K562 (cell line): ENCODE data around the gene RACK1. TPM values are rescaled to one million over a fixed set of nuclear protein-coding genes. Genes with fewer than 3 reads are reported as not detected.

Source experiments
- ETV6 ChIP-seq, 3 experiments: fragments of 150-350 bp in 1 of 3; sonication (generic) in 1 of 3; formaldehyde crosslinking in 1 of 3; IDR thresholded peaks; 2 replicates each; pipeline versions ENCODE4 v1.6.1 to v1.8.0; 2014 to 2022; ENCODE audit warnings: borderline replicate concordance in 2 of 3, low read depth in 2 of 3, antibody characterized with exemption in 1 of 3, low read length in 1 of 3, mild to moderate bottlenecking in 1 of 3, missing genetic modification reagents in 1 of 3
- FOXP1 ChIP-seq: sonication (generic); formaldehyde crosslinking; IDR thresholded peaks from 2 replicates; pipeline ENCODE4 v1.8.0; 2022; ENCODE audit warnings: mild to moderate bottlenecking, missing genetic modification reagents
- OTX1 ChIP-seq: fragments of 450-650 bp; formaldehyde crosslinking; IDR thresholded peaks from 2 replicates; pipeline ENCODE4 v1.4.0; 2022; ENCODE audit warnings: mild to moderate bottlenecking
- PHB ChIP-seq: fragments of 250-450 bp; sonication (Bioruptor Pico); IDR thresholded peaks from 2 replicates; pipeline ENCODE4 v1.5.0; 2021
- SMARCE1 ChIP-seq: fragments of 450-650 bp; IDR thresholded peaks from 2 replicates; pipeline ENCODE4 v1.7.1; 2016; ENCODE audit warnings: mild to moderate bottlenecking
- SUPT5H ChIP-seq: fragments of 450-650 bp; IDR thresholded peaks from 2 replicates; pipeline ENCODE4 v1.6.1; 2016
- TARDBP ChIP-seq: fragments of 450-650 bp; IDR thresholded peaks from 2 replicates; pipeline ENCODE4 v1.6.1; 2016
- ZBTB7A ChIP-seq: IDR thresholded peaks from 2 replicates; pipeline ENCODE4 v1.6.1; 2011; ENCODE audit warnings: low read depth, mild to moderate bottlenecking, low read length, moderate library complexity, borderline replicate concordance; ENCODE audit not compliant: control insufficient read depth
- ZNF263 ChIP-seq: sonication (generic); formaldehyde crosslinking; IDR thresholded peaks from 2 replicates; pipeline ENCODE4 v1.8.0; 2022; ENCODE audit warnings: mild to moderate bottlenecking, missing genetic modification reagents, borderline replicate concordance
- polyA plus RNA-seq, 8 experiments: library from polyadenylated mRNA; depleted of rRNA in 4 of 8; stranded (reverse) in 5 of 8; unstranded in 3 of 8; fragments of >200 nt; fragmentation: Nextera tagmentation in 2 of 8; fragmentation: Illumina TruSeq in 1 of 8; extraction: Ambion mirVana in 2 of 8; extraction: Trizol in 1 of 8; gene quantifications; 2 replicates each; pipeline versions ENCODE4 v1.2.1 to v1.2.3, GENCODE V29; 2011 to 2014; ENCODE audit warnings: inconsistent platforms in 1 of 8, missing spikeins in 1 of 8
- total RNA-seq, 7 experiments: library from RNA; depleted of rRNA in 6 of 7; stranded (reverse); fragments of >200 nt in 6 of 7; fragmentation: Illumina TruSeq in 2 of 7; extraction: Trizol in 2 of 7; gene quantifications; 2 replicates each; pipeline versions ENCODE4 v1.2.1 to v1.2.3, GENCODE V29; 2011 to 2021; ENCODE audit warnings: low replicate concordance in 1 of 7
- TF ChIP-seq, protein P1 (sequence below): fragments of 200-800 bp; sonication (Bioruptor generic); IDR thresholded peaks from 2 replicates; pipeline ENCODE4 v1.6.1; 2017; ENCODE audit warnings: missing genetic modification characterization, missing compliant biosample characterization
- TF ChIP-seq, protein P2 (sequence below): fragments of 450-650 bp; IDR thresholded peaks from 2 replicates; pipeline ENCODE4 v1.6.1; 2016; ENCODE audit warnings: low read depth
- TF ChIP-seq, protein P3 (sequence below): fragments of 450-650 bp; formaldehyde crosslinking; IDR thresholded peaks from 2 replicates; pipeline ENCODE4 v1.4.0; 2020; ENCODE audit warnings: mild to moderate bottlenecking, moderate library complexity
- TF ChIP-seq, protein P4 (sequence below): sonication (generic); formaldehyde crosslinking; IDR thresholded peaks from 2 replicates; pipeline ENCODE4 v1.8.0; 2022; ENCODE audit warnings: mild to moderate bottlenecking, low read depth, missing genetic modification reagents

The RACK1 gene
- total and polyA plus RNA-seq, 9 of the 15 experiments (the other 6 are each of a cell fraction or from before 2014, with no cell fraction given) = 2,303 to 5,311 (median 3,833) TPM

DNA sequence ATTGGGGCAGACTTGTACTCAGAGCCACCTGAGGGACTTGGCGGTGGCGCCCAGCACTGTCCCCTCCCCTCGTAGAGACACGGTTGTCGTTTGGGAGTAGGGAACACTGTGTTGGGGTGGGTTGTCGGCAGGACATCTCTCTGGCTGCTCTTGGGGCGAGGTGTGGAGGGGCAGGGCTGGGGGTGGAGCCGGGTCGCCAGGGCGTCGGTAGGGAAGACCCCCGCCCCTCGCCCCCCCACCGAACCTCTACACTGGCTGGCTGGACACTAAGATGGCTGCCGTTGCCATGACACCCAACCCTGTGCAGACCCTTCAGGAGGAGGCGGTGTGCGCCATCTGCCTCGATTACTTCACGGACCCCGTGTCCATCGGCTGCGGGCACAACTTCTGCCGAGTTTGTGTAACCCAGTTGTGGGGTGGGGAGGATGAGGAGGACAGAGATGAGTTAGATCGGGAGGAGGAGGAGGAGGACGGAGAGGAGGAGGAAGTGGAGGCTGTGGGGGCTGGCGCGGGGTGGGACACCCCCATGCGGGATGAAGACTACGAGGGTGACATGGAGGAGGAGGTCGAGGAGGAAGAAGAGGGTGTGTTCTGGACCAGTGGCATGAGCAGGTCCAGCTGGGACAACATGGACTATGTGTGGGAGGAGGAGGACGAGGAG is 19.8 kb downstream of the RACK1 start (continued):
- TF ChIP-seq, protein P1, sequence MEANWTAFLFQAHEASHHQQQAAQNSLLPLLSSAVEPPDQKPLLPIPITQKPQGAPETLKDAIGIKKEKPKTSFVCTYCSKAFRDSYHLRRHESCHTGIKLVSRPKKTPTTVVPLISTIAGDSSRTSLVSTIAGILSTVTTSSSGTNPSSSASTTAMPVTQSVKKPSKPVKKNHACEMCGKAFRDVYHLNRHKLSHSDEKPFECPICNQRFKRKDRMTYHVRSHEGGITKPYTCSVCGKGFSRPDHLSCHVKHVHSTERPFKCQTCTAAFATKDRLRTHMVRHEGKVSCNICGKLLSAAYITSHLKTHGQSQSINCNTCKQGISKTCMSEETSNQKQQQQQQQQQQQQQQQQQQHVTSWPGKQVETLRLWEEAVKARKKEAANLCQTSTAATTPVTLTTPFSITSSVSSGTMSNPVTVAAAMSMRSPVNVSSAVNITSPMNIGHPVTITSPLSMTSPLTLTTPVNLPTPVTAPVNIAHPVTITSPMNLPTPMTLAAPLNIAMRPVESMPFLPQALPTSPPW (CRISPR knock-in tag) = peak; percentile 56
- TF ChIP-seq, protein P2, sequence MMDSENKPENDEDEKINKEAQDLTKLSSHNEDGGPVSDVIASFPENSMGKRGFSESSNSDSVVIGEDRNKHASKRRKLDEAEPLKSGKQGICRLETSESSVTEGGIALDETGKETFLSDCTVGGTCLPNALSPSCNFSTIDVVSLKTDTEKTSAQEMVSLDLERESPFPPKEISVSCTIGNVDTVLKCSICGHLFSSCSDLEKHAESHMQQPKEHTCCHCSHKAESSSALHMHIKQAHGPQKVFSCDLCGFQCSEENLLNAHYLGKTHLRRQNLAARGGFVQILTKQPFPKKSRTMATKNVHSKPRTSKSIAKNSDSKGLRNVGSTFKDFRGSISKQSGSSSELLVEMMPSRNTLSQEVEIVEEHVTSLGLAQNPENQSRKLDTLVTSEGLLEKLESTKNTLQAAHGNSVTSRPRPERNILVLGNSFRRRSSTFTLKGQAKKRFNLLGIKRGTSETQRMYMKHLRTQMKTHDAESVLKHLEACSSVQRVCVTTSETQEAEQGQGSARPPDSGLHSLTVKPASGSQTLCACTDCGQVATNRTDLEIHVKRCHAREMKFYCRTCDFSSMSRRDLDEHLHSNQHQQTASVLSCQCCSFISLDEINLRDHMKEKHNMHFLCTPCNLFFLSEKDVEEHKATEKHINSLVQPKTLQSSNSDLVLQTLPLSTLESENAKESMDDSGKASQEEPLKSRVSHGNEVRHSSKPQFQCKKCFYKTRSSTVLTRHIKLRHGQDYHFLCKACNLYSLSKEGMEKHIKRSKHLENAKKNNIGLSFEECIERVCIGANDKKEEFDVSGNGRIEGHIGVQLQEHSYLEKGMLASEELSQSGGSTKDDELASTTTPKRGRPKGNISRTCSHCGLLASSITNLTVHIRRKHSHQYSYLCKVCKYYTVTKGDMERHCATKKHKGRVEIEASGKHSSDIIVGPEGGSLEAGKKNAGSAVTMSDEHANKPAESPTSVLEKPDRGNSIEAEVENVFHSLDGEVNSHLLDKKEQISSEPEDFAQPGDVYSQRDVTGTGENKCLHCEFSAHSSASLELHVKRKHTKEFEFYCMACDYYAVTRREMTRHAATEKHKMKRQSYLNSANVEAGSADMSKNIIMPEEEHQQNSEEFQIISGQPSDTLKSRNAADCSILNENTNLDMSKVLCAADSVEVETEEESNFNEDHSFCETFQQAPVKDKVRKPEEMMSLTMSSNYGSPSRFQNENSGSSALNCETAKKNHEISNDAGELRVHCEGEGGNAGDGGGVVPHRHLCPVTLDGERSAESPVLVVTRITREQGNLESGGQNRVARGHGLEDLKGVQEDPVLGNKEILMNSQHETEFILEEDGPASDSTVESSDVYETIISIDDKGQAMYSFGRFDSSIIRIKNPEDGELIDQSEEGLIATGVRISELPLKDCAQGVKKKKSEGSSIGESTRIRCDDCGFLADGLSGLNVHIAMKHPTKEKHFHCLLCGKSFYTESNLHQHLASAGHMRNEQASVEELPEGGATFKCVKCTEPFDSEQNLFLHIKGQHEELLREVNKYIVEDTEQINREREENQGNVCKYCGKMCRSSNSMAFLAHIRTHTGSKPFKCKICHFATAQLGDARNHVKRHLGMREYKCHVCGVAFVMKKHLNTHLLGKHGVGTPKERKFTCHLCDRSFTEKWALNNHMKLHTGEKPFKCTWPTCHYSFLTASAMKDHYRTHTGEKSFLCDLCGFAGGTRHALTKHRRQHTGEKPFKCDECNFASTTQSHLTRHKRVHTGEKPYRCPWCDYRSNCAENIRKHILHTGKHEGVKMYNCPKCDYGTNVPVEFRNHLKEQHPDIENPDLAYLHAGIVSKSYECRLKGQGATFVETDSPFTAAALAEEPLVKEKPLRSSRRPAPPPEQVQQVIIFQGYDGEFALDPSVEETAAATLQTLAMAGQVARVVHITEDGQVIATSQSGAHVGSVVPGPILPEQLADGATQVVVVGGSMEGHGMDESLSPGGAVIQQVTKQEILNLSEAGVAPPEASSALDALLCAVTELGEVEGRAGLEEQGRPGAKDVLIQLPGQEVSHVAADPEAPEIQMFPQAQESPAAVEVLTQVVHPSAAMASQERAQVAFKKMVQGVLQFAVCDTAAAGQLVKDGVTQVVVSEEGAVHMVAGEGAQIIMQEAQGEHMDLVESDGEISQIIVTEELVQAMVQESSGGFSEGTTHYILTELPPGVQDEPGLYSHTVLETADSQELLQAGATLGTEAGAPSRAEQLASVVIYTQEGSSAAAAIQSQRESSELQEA = peak; percentile 48; the same call in 1 of the 2 replicates
- TF ChIP-seq ZNF263 (CRISPR knock-in tag) (peak; percentile 99), ETV6 (IDR thresholded peaks at IDR 0.05; ENCODE audit: borderline replicate concordance in 1 of 2, low read depth in 2 of 2, low read length in 1 of 2) (no peak; a peak in 1 of 4 replicates), ETV6 (CRISPR knock-in tag; IDR thresholded peaks at IDR 0.05; ENCODE audit: borderline replicate concordance) (0 out of 2 replicates have a peak, but pooled peaks have one; percentile 2), TARDBP (no peak), SUPT5H (0 out of 2 replicates have a peak, but pooled peaks have one; percentile 72), PHB (CRISPR knock-in tag) (0 out of 2 replicates have a peak, but pooled peaks have one; percentile 45), SMARCE1 (0 out of 2 replicates have a peak, but pooled peaks have one; percentile 33), ZBTB7A (0 out of 2 replicates have a peak, but pooled peaks have one; percentile 56), FOXP1 (CRISPR knock-in tag) (no peak), OTX1 (CRISPR knock-in tag) (peak; percentile 92)
- TF ChIP-seq, protein P3, sequence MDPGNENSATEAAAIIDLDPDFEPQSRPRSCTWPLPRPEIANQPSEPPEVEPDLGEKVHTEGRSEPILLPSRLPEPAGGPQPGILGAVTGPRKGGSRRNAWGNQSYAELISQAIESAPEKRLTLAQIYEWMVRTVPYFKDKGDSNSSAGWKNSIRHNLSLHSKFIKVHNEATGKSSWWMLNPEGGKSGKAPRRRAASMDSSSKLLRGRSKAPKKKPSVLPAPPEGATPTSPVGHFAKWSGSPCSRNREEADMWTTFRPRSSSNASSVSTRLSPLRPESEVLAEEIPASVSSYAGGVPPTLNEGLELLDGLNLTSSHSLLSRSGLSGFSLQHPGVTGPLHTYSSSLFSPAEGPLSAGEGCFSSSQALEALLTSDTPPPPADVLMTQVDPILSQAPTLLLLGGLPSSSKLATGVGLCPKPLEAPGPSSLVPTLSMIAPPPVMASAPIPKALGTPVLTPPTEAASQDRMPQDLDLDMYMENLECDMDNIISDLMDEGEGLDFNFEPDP (CRISPR knock-in tag) = 0 out of 2 replicates have a peak, but pooled peaks have one; percentile 15
- TF ChIP-seq, protein P4, sequence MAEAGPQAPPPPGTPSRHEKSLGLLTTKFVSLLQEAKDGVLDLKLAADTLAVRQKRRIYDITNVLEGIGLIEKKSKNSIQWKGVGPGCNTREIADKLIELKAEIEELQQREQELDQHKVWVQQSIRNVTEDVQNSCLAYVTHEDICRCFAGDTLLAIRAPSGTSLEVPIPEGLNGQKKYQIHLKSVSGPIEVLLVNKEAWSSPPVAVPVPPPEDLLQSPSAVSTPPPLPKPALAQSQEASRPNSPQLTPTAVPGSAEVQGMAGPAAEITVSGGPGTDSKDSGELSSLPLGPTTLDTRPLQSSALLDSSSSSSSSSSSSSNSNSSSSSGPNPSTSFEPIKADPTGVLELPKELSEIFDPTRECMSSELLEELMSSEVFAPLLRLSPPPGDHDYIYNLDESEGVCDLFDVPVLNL (CRISPR knock-in tag) = 0 out of 2 replicates have a peak, but pooled peaks have one; percentile 13
